GM23338 (cell line): ENCODE results near the gene TEDC1. TPM values are rescaled to one million over a fixed set of nuclear protein-coding genes. Genes with fewer than 3 reads are reported as not detected.
"Not testable (repeated sequence)": the region's sequence is repeated elsewhere in the genome, so short reads cannot be mapped to it uniquely, and the experiment has no call there.

Experiments
- ATAC-seq: fragments of 200-7000 bp; cut with Tn5 transposase; 3 replicates; pipeline ENCODE4 v1.9.1; 2020
- DNase-seq: peaks from one replicate; pipeline ENCODE4 v3.0.0-alpha.2; 2015; ENCODE audit warnings: low spot score
- H2AFZ ChIP-seq: fragments of 200-600 bp; sonication (generic); 2 replicates; pipeline ENCODE4 v1.8.0; 2016; ENCODE audit warnings: antibody characterized with exemption, mild to moderate bottlenecking, moderate library complexity
- H3F3A ChIP-seq: fragments of 200-600 bp; sonication (generic); replicated peaks from 2 replicates; pipeline ENCODE4 v1.8.0; 2017; ENCODE audit warnings: antibody characterized with exemption, mixed run types, low read depth
- H3K27ac ChIP-seq: fragments of 200-600 bp; sonication (generic); 2 replicates; pipeline ENCODE4 v1.6.1; 2016; ENCODE audit warnings: low read depth
- H3K27me3 ChIP-seq: fragments of 200-600 bp; sonication (generic); 2 replicates; pipeline ENCODE4 v1.8.0; 2016; ENCODE audit warnings: mild to moderate bottlenecking, mixed run types, moderate library complexity; ENCODE audit not compliant: insufficient read depth
- H3K36me3 ChIP-seq: fragments of 200-600 bp; sonication (generic); 2 replicates; pipeline ENCODE4 v1.8.0; 2016; ENCODE audit warnings: mild to moderate bottlenecking; ENCODE audit not compliant: insufficient read depth
- H3K4me1 ChIP-seq: fragments of 200-600 bp; sonication (generic); 2 replicates; pipeline ENCODE4 v1.8.0; 2016; ENCODE audit warnings: mild to moderate bottlenecking, moderate library complexity; ENCODE audit not compliant: insufficient read depth
- H3K4me2 ChIP-seq: fragments of 200-600 bp; sonication (generic); 2 replicates; pipeline ENCODE4 v1.7.1; 2017; ENCODE audit warnings: mixed run types
- H3K4me3 ChIP-seq: fragments of 200-600 bp; sonication (generic); 2 replicates; pipeline ENCODE4 v1.6.1; 2016; ENCODE audit warnings: mixed run types
- H3K79me2 ChIP-seq: fragments of 200-600 bp; sonication (generic); replicated peaks from 2 replicates; pipeline ENCODE4 v1.8.0; 2017; ENCODE audit warnings: mild to moderate bottlenecking; ENCODE audit not compliant: insufficient read depth
- H3K9me2 ChIP-seq: fragments of 200-600 bp; sonication (generic); 2 replicates; pipeline ENCODE4 v1.8.0; 2017; ENCODE audit not compliant: insufficient read depth
- H4K20me1 ChIP-seq: fragments of 200-600 bp; sonication (generic); replicated peaks from 2 replicates; pipeline ENCODE4 v1.8.0; 2017; ENCODE audit warnings: mild to moderate bottlenecking; ENCODE audit not compliant: insufficient read depth
- H3K27ac Mint-ChIP-seq: 2 replicates; pipeline ENCODE4 v1.8.0; 2020; ENCODE audit warnings: inconsistent platforms, mild to moderate bottlenecking, moderate library complexity, mixed read lengths
- H3K27me3 Mint-ChIP-seq: 3 replicates; pipeline ENCODE4 v1.8.0; 2022; ENCODE audit warnings: low read depth, mild to moderate bottlenecking, moderate library complexity, mixed read lengths, inconsistent platforms; ENCODE audit not compliant: insufficient read depth, poor library complexity
- H3K36me3 Mint-ChIP-seq: 3 replicates; pipeline ENCODE4 v1.8.0; 2021; ENCODE audit warnings: low read depth, mild to moderate bottlenecking, inconsistent platforms, moderate library complexity, mixed read lengths
- H3K4me1 Mint-ChIP-seq: 3 replicates; pipeline ENCODE4 v1.8.0; 2020; ENCODE audit warnings: mild to moderate bottlenecking, inconsistent platforms, mixed read lengths
- H3K4me3 Mint-ChIP-seq: 3 replicates; pipeline ENCODE4 v1.8.0; 2021; ENCODE audit warnings: moderate library complexity, mild to moderate bottlenecking, inconsistent platforms, mixed read lengths
- H3K9me3 Mint-ChIP-seq: 3 replicates; pipeline ENCODE4 v1.8.0; 2020; ENCODE audit warnings: moderate library complexity, mild to moderate bottlenecking, inconsistent platforms, mixed read lengths
- NANOG ChIP-seq: IDR thresholded peaks from 2 replicates; pipeline ENCODE4 v1.6.1; 2016; ENCODE audit warnings: antibody characterized with exemption, borderline replicate concordance
- STAT1 ChIP-seq: IDR thresholded peaks from one replicate; pipeline ENCODE4 v1.6.1; 2016; ENCODE audit warnings: antibody characterized with exemption; ENCODE audit not compliant: unreplicated experiment
- polyA plus RNA-seq: library from polyadenylated mRNA; unstranded; fragments of >200 nt; fragmentation: Nextera tagmentation; extraction: Ambion mirVana; gene quantifications from 2 replicates; pipeline ENCODE4 v1.2.1, GENCODE V29; 2016
- total RNA-seq: library from RNA; depleted of rRNA; stranded (reverse); fragments of >200 nt; shearing (Covaris generic); gene quantifications from 2 replicates; pipeline ENCODE4 v1.2.3, GENCODE V29; 2014
- TF ChIP-seq, protein P1 (sequence below): fragments of 250-450 bp; sonication (Bioruptor Pico); IDR thresholded peaks from 2 replicates; pipeline ENCODE4 v1.5.0; 2020; ENCODE audit warnings: mild to moderate bottlenecking, moderate library complexity
- TF ChIP-seq, protein P2 (sequence below), 2 experiments: fragments of 200-600 bp in 1 of 2; sonication (generic) in 1 of 2; conservative IDR thresholded peaks; 2 replicates each; pipeline versions ENCODE4 v1.5.1 to v1.6.1; 2016 to 2017; ENCODE audit warnings: antibody characterized with exemption in 2 of 2, low read depth in 2 of 2, mild to moderate bottlenecking in 2 of 2, moderate library complexity in 1 of 2

Gene TEDC1
- total and polyA plus RNA-seq, 2 experiments from 2014 or later = 5.9 to 16.3 TPM

DNA sequence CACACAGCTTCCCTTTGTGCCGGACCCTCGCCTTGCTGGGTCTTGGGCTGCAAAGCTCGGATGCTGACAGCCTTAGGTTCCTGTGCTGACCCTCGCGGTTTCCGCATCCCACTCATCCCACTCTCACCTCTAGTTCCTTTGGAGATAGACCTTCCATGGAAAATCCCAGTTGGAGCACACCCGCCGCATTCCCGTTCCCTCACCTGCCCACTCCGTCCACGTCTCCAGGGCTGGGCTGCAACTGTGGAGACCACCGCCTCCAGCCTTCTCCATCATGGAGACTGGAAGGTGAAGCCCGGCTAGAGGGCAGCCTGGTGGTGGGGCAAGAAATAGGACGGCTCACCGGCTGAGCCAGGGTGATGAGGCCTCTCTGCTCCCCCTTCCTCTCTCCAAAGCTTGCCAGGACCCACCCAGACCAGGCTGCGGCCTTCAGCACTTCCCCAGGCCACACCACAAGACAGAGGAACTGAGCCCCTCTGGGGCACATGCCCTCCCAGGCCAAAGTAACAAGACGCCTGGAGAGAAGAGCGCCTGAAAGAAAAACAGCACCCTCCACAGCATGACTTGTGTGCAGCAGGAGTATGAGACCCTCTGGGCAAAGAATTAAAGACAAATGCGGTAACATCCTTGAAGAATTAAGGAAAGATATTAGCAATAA, 50.3 kb downstream of the TEDC1 start (continued):
- TF ChIP-seq, protein P1, sequence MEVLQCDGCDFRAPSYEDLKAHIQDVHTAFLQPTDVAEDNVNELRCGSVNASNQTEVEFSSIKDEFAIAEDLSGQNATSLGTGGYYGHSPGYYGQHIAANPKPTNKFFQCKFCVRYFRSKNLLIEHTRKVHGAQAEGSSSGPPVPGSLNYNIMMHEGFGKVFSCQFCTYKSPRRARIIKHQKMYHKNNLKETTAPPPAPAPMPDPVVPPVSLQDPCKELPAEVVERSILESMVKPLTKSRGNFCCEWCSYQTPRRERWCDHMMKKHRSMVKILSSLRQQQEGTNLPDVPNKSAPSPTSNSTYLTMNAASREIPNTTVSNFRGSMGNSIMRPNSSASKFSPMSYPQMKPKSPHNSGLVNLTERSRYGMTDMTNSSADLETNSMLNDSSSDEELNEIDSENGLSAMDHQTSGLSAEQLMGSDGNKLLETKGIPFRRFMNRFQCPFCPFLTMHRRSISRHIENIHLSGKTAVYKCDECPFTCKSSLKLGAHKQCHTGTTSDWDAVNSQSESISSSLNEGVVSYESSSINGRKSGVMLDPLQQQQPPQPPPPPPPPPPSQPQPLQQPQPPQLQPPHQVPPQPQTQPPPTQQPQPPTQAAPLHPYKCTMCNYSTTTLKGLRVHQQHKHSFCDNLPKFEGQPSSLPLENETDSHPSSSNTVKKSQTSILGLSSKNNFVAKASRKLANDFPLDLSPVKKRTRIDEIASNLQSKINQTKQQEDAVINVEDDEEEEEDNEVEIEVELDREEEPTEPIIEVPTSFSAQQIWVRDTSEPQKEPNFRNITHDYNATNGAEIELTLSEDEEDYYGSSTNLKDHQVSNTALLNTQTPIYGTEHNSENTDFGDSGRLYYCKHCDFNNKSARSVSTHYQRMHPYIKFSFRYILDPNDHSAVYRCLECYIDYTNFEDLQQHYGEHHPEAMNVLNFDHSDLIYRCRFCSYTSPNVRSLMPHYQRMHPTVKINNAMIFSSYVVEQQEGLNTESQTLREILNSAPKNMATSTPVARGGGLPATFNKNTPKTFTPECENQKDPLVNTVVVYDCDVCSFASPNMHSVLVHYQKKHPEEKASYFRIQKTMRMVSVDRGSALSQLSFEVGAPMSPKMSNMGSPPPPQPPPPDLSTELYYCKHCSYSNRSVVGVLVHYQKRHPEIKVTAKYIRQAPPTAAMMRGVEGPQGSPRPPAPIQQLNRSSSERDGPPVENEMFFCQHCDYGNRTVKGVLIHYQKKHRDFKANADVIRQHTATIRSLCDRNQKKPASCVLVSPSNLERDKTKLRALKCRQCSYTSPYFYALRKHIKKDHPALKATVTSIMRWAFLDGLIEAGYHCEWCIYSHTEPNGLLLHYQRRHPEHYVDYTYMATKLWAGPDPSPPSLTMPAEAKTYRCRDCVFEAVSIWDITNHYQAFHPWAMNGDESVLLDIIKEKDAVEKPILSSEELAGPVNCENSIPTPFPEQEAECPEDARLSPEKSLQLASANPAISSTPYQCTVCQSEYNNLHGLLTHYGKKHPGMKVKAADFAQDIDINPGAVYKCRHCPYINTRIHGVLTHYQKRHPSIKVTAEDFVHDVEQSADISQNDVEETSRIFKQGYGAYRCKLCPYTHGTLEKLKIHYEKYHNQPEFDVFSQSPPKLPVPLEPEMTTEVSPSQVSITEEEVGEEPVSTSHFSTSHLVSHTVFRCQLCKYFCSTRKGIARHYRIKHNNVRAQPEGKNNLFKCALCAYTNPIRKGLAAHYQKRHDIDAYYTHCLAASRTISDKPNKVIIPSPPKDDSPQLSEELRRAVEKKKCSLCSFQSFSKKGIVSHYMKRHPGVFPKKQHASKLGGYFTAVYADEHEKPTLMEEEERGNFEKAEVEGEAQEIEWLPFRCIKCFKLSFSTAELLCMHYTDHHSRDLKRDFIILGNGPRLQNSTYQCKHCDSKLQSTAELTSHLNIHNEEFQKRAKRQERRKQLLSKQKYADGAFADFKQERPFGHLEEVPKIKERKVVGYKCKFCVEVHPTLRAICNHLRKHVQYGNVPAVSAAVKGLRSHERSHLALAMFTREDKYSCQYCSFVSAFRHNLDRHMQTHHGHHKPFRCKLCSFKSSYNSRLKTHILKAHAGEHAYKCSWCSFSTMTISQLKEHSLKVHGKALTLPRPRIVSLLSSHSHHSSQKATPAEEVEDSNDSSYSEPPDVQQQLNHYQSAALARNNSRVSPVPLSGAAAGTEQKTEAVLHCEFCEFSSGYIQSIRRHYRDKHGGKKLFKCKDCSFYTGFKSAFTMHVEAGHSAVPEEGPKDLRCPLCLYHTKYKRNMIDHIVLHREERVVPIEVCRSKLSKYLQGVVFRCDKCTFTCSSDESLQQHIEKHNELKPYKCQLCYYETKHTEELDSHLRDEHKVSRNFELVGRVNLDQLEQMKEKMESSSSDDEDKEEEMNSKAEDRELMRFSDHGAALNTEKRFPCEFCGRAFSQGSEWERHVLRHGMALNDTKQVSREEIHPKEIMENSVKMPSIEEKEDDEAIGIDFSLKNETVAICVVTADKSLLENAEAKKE (CRISPR knock-in tag) = no peak
- TF ChIP-seq STAT1 (no peak), NANOG (no peak)
- TF ChIP-seq, protein P2, sequence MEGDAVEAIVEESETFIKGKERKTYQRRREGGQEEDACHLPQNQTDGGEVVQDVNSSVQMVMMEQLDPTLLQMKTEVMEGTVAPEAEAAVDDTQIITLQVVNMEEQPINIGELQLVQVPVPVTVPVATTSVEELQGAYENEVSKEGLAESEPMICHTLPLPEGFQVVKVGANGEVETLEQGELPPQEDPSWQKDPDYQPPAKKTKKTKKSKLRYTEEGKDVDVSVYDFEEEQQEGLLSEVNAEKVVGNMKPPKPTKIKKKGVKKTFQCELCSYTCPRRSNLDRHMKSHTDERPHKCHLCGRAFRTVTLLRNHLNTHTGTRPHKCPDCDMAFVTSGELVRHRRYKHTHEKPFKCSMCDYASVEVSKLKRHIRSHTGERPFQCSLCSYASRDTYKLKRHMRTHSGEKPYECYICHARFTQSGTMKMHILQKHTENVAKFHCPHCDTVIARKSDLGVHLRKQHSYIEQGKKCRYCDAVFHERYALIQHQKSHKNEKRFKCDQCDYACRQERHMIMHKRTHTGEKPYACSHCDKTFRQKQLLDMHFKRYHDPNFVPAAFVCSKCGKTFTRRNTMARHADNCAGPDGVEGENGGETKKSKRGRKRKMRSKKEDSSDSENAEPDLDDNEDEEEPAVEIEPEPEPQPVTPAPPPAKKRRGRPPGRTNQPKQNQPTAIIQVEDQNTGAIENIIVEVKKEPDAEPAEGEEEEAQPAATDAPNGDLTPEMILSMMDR (conservative IDR thresholded peaks at IDR 0.05; ENCODE audit: low read depth in 2 of 2) = no peak

DNA sequence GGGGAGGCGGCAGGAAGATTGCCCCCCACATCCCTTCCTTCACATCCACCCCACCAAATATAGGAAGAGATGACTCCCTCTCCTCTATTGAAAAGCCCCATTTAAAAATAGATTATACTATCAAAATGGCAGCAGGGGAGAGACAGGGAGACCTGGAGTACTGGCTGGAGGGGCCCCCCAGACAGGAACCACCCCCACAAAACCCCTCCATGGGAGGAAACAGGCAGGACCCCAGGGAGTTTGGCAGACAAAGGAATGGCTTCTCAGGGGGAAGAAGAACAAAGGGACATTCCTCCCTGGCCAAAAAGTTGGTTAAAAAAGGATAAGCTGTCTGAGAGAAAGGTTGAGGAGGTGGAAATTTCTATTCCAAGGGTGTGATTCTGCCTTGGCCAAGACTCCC, 54.6 kb downstream of the TEDC1 start:
- H3K4me3 Mint-ChIP-seq = not testable (repeated sequence)

DNA sequence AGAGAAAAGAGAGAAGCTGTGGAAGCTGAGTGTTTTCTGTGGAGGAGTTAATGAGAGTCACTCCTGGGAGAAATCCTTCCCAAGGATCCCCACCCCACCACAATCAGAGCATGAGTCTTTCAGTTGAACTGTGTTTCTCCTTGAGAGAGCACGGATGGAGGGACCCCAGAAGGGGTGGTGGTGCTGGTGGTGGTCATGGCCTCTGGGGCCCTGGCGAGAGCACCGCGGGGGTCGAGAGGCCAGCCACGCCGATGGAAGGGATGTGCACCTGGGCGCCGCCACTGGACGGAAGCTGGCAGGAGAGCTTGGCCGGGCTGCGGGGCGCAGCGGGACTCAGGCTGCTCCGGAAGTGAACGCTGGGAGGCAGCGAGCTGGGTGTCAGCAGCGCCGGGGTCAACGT, 55.4 kb downstream of the TEDC1 start:
- H3K27ac ChIP-seq, H3K4me3 ChIP-seq, H3F3A ChIP-seq, H3K79me2 ChIP-seq, DNase-seq, H3K4me3 Mint-ChIP-seq, H4K20me1 ChIP-seq, H2AFZ ChIP-seq, H3K4me1 Mint-ChIP-seq, H3K4me1 ChIP-seq, H3K27ac Mint-ChIP-seq, H3K27me3 ChIP-seq, H3K36me3 ChIP-seq, H3K9me2 ChIP-seq, H3K4me2 ChIP-seq, H3K27me3 Mint-ChIP-seq, ATAC-seq: not testable (repeated sequence)
- peaks cover 78% of the 10 kb centered on the region for H3K9me3 Mint-ChIP-seq
- H3K36me3 Mint-ChIP-seq = peaks cover 27% of the 10 kb centered on the region

More for the DNA sequence above, 54.6 kb downstream of the TEDC1 start:
- H3K36me3 ChIP-seq, H3K4me3 ChIP-seq, H3K4me1 ChIP-seq, H4K20me1 ChIP-seq, H3K4me1 Mint-ChIP-seq, H3K79me2 ChIP-seq, H3K27me3 Mint-ChIP-seq, DNase-seq, H3K4me2 ChIP-seq, H3K27me3 ChIP-seq, ATAC-seq, H3K9me2 ChIP-seq, H2AFZ ChIP-seq, H3K27ac Mint-ChIP-seq, H3K27ac ChIP-seq, H3F3A ChIP-seq: not testable (repeated sequence)
- H3K9me3 Mint-ChIP-seq = peaks cover 78% of the 10 kb centered on the region
- peaks cover 29% of the 10 kb centered on the region for H3K36me3 Mint-ChIP-seq

DNA sequence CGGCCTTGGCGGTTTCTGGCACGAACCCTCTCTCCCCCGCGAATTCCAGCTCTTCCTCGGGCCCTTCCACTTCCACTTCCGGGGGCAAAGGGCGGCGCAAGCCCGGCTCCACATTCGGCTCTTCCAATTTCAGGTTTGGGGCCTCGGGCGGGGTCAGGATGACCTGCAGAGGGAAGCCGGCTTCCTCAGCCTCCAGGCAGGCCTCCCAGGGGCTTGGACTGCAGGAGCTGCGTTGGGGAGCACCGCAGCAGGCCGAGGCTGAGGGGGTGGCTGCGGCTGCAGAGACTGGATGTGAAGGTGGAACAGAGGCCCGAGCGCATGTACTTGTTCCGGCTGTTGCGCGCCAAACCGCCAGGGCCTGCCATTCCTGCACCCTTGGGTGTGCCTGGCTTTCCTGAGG, 56.0 kb downstream of the TEDC1 start:
- Mint-ChIP-seq H3K9me3 (peaks cover 78% of the 10 kb centered on the region), H3K36me3 (peaks cover 23% of the 10 kb centered on the region)
- H3K27me3 Mint-ChIP-seq, DNase-seq, H3F3A ChIP-seq, H2AFZ ChIP-seq, H3K4me3 Mint-ChIP-seq, H3K27ac ChIP-seq, H3K4me1 ChIP-seq, H4K20me1 ChIP-seq, H3K27ac Mint-ChIP-seq, H3K9me2 ChIP-seq, H3K79me2 ChIP-seq, H3K27me3 ChIP-seq, H3K36me3 ChIP-seq, H3K4me3 ChIP-seq, H3K4me2 ChIP-seq, H3K4me1 Mint-ChIP-seq, ATAC-seq: not testable (repeated sequence)
